ENCODE results near the gene CALHM2. TPM values are rescaled to one million over a fixed set of nuclear protein-coding genes. Genes with fewer than 3 reads are reported as not detected.
A peak's percentile ranks its signal among the peaks of the same experiment; 100 is the strongest.

Gene CALHM2
- total and polyA plus RNA-seq, 2 of the 4 experiments (the other 2 are of a cell fraction) = 2.5 to 7.9 TPM

GRCh38 chr10:103491729-103492364, 39.7 kb upstream of the CALHM2 start:
- no peak overlapping the region for H2BK20ac ChIP-seq (ENCODE audit: low read depth, low read length)
- ChIA-PET CTCF (no interaction called here), POLR2A (ENCODE audit: unreplicated experiment) (no interaction called here)
- dilution Hi-C loops (cut with HindIII; ENCODE audit: low sequenced_read_pairs, unreplicated experiment) (no loop called here), intact Hi-C loops (cut with micrococcal nuclease) (no loop called here), in situ Hi-C loops (cut with MboI; ENCODE audit: low sequenced_read_pairs) (loop anchor here (10.0 kb wide), 1 partner anchor 193 kb away; no protein-coding TSS in a partner anchor)
- peak overlapping the region; percentile 21; the same call in 1 of the 2 replicates for H2AK5ac ChIP-seq (ENCODE audit: low read depth, low read length)
- no peak overlapping the region for H3K23ac ChIP-seq (ENCODE audit: low read depth, low read length)
- peaks cover 19% of the 10 kb centered on the region for H3K4me1 ChIP-seq (ENCODE audit: control insufficient read depth, insufficient read depth, low read length)
- H2BK120ac ChIP-seq (ENCODE audit: low read depth, low read length) = no peak overlapping the region
- H3K18ac ChIP-seq (ENCODE audit: low read depth, low read length) = no peak overlapping the region
- H4K5ac ChIP-seq (ENCODE audit: low read depth, low read length) = no peak overlapping the region
- no peak overlapping the region for H2BK5ac ChIP-seq (ENCODE audit: low read depth, low read length, poor library complexity, severe bottlenecking)
- H3K4me2 ChIP-seq (ENCODE audit: low read depth, low read length) = peak overlapping the region; percentile 6; the same call in 1 of the 2 replicates
- no peaks in the 10 kb centered on the region for H3K9me3 ChIP-seq (ENCODE audit: control insufficient read depth, insufficient read depth, low read length)
- ATAC-seq (ENCODE audit: low read depth) (peak; percentile 81), DNase-seq (peak; percentile 98)
- no peak overlapping the region for H4K8ac ChIP-seq (ENCODE audit: low read depth in 2 of 2, low read length in 2 of 2)
- no peak overlapping the region for H3K27ac ChIP-seq (ENCODE audit: insufficient read depth, low read length)
- H4K20me1 ChIP-seq (ENCODE audit: insufficient read depth, low read length) = peaks cover 16% of the 10 kb centered on the region; the same call in 1 of the 2 replicates
- WGBS, 2 experiments (ENCODE audit: extremely low coverage in 2 of 2, insufficient read length in 1 of 2) = 25% methylated on average over 4 of the region's 7 CpGs; no CpG with 5 or more reads in 1 of the 2 experiments
- peak overlapping the region; percentile 68 for H2AFZ ChIP-seq (replicated peaks; ENCODE audit: low read length, poor library complexity)
- H2AK9ac ChIP-seq (replicated peaks; ENCODE audit: low read depth, low read length, poor library complexity) = peak overlapping the region; percentile 33
- no peak overlapping the region for H3K56ac ChIP-seq (ENCODE audit: extremely low read depth, insufficient read depth, low read length)
- H3K36me3 ChIP-seq (ENCODE audit: control insufficient read depth, insufficient read depth, low read length) = no peaks in the 10 kb centered on the region
- H3K27me3 ChIP-seq (ENCODE audit: control insufficient read depth, insufficient read depth, low read length) = peaks cover 55% of the 10 kb centered on the region
- H3K79me1 ChIP-seq (ENCODE audit: low read depth in 1 of 2, low read length in 2 of 2) = no peaks in the 10 kb centered on the region
- H3K4me3 ChIP-seq (ENCODE audit: insufficient read depth, low read depth, low read length) = no peak overlapping the region
- no peak overlapping the region for H3K14ac ChIP-seq (replicated peaks; ENCODE audit: low read depth, low read length)
- no peak overlapping the region for H4K91ac ChIP-seq (ENCODE audit: insufficient read depth, low read depth, low read length)
- no peak overlapping the region for H2BK15ac ChIP-seq (ENCODE audit: low read depth, low read length)
- peak overlapping the region; percentile 7; the same call in 1 of the 2 replicates for H3K4ac ChIP-seq (ENCODE audit: low read depth, low read length)
- no TSS peak for BruUV-seq (replicated peaks)
- H3K9ac ChIP-seq (ENCODE audit: low read depth, low read length) = no peak overlapping the region
- H3K9me1 ChIP-seq (ENCODE audit: insufficient read depth, low read length) = peaks cover 9% of the 10 kb centered on the region; the same call in 1 of the 2 replicates
- TF ChIP-seq MAZ (IDR thresholded peaks at IDR 0.05; ENCODE audit: borderline replicate concordance, low read depth, low read length) = peak; percentile 36; the same call in 1 of the 2 replicates
- TF ChIP-seq MAFK (IDR thresholded peaks at IDR 0.05; ENCODE audit: low read depth, low read length) = no peak
- TF ChIP-seq SMC3 (IDR thresholded peaks at IDR 0.05; ENCODE audit: low read depth, low read length) = no peak
- no peak for TF ChIP-seq CHD1 (IDR thresholded peaks at IDR 0.05; ENCODE audit: low read depth, low read length)
- no peak for TF ChIP-seq NFE2L2 (IDR thresholded peaks at IDR 0.05; ENCODE audit: low read depth, low read length)
- no peak for TF ChIP-seq POLR2A (IDR thresholded peaks at IDR 0.05; ENCODE audit: low read depth, low read length)
- peak; percentile 79 for TF ChIP-seq FOS (IDR thresholded peaks at IDR 0.05; ENCODE audit: low read depth, low read length)
- TF ChIP-seq ELK1 (IDR thresholded peaks at IDR 0.05; ENCODE audit: borderline replicate concordance, low read depth, low read length) = no peak
- no peak for TF ChIP-seq RAD21 (IDR thresholded peaks at IDR 0.05; ENCODE audit: low read length)
- TF ChIP-seq BHLHE40 (IDR thresholded peaks at IDR 0.05; ENCODE audit: low read depth, low read length) = peak; percentile 87; the same call in 1 of the 2 replicates
- TF ChIP-seq USF2 (IDR thresholded peaks at IDR 0.05; ENCODE audit: low read depth, low read length) = peak; percentile 93
- no peak for TF ChIP-seq RFX5 (IDR thresholded peaks at IDR 0.05; ENCODE audit: low read depth, low read length)
- TF ChIP-seq MXI1 (IDR thresholded peaks at IDR 0.05; ENCODE audit: borderline replicate concordance, low read depth, low read length) = peak; percentile 39; the same call in 1 of the 2 replicates
- no peak for TF ChIP-seq CTCF (conservative IDR thresholded peaks at IDR 0.05; ENCODE audit: low read depth, low read length)
- TF ChIP-seq CEBPB (IDR thresholded peaks at IDR 0.05; ENCODE audit: low read depth, low read length) = no peak
